Activated T-helper 17 cell treated with anti-CD3 and anti-CD28 coated beads, Interleukin-2, amount 50 U/mL, for 72 hours (primary cell): ENCODE data around the gene FOSL2. TPM values are rescaled to one million over a fixed set of nuclear protein-coding genes. Genes with fewer than 3 reads are reported as not detected.

Source experiments
- ATAC-seq: fragments of 150-1000 bp; cut with Tn5 transposase; replicated peaks from 2 replicates; pipeline ENCODE4 v1.10.0; 2021; ENCODE audit warnings: mild to moderate bottlenecking, moderate library complexity
- H3K27ac Mint-ChIP-seq: one replicate; pipeline ENCODE4 v1.8.0; 2022; ENCODE audit warnings: mixed read lengths
- H3K27me3 Mint-ChIP-seq: one replicate; pipeline ENCODE4 v1.8.0; 2022; ENCODE audit warnings: mixed read lengths
- H3K36me3 Mint-ChIP-seq: one replicate; pipeline ENCODE4 v1.8.0; 2022; ENCODE audit warnings: low read depth, mild to moderate bottlenecking, mixed read lengths
- H3K4me1 Mint-ChIP-seq: one replicate; pipeline ENCODE4 v1.8.0; 2022; ENCODE audit warnings: mixed read lengths
- H3K4me3 Mint-ChIP-seq: one replicate; pipeline ENCODE4 v1.8.0; 2022; ENCODE audit warnings: mild to moderate bottlenecking, mixed read lengths
- H3K9me3 Mint-ChIP-seq: one replicate; pipeline ENCODE4 v1.8.0; 2022; ENCODE audit warnings: mixed read lengths
- total RNA-seq, 2 donors: library from RNA; stranded (reverse); gene quantifications; one replicate each; pipeline ENCODE4 v1.2.3, GENCODE V29; 2022

The FOSL2 gene
- total RNA-seq, 2 donors from 2014 or later, result 90.9 to 214 TPM

- Mint-ChIP-seq H3K9me3 (no peaks in the 10 kb centered on the region), H3K4me1 (peaks cover 35% of the 10 kb centered on the region), H3K4me3 (no peak overlapping the region), H3K27me3 (no peaks in the 10 kb centered on the region), H3K36me3 (no peaks in the 10 kb centered on the region), H3K27ac (no peak overlapping the region)
- no peak for ATAC-seq
These were observed 37.1 kb downstream of the FOSL2 start for GRCh38 chr2:28429636-28430376.

GRCh38 chr2:28430377-28430765 is 37.7 kb downstream of the FOSL2 start:
- Mint-ChIP-seq H3K9me3 (no peaks in the 10 kb centered on the region), H3K27me3 (no peaks in the 10 kb centered on the region), H3K27ac (no peak overlapping the region), H3K36me3 (no peaks in the 10 kb centered on the region), H3K4me1 (peaks cover 33% of the 10 kb centered on the region), H3K4me3 (peak overlapping the region; percentile 49)
- peak; percentile 18 for ATAC-seq

GRCh38 chr2:28430788-28431418 is 38.2 kb downstream of the FOSL2 start:
- Mint-ChIP-seq H3K9me3 (no peaks in the 10 kb centered on the region), H3K4me1 (peaks cover 36% of the 10 kb centered on the region), H3K27me3 (no peaks in the 10 kb centered on the region), H3K27ac (peak overlapping the region; percentile 59), H3K4me3 (peak overlapping the region; percentile 49), H3K36me3 (no peaks in the 10 kb centered on the region)
- ATAC-seq, result no peak

- Mint-ChIP-seq H3K9me3 (no peaks in the 10 kb centered on the region), H3K27ac (peak overlapping the region; percentile 73), H3K27me3 (no peaks in the 10 kb centered on the region), H3K36me3 (no peaks in the 10 kb centered on the region), H3K4me1 (peaks cover 30% of the 10 kb centered on the region), H3K4me3 (no peak overlapping the region)
- no peak for ATAC-seq
These were observed 39.1 kb downstream of the FOSL2 start for GRCh38 chr2:28431741-28432140.

- Mint-ChIP-seq H3K27me3 (no peaks in the 10 kb centered on the region), H3K9me3 (no peaks in the 10 kb centered on the region), H3K36me3 (no peaks in the 10 kb centered on the region), H3K4me3 (no peak overlapping the region), H3K27ac (peak overlapping the region; percentile 73), H3K4me1 (peaks cover 30% of the 10 kb centered on the region)
- no peak for ATAC-seq
These were observed 39.7 kb downstream of the FOSL2 start for GRCh38 chr2:28432362-28432761.

- H3K27me3 Mint-ChIP-seq, result no peaks in the 10 kb centered on the region
- H3K27ac Mint-ChIP-seq, result no peak overlapping the region
- peaks cover 30% of the 10 kb centered on the region for H3K4me1 Mint-ChIP-seq
- no peak for ATAC-seq
- H3K9me3 Mint-ChIP-seq, result no peaks in the 10 kb centered on the region
- H3K36me3 Mint-ChIP-seq, result no peaks in the 10 kb centered on the region
- H3K4me3 Mint-ChIP-seq, result no peak overlapping the region
These were observed 40.6 kb downstream of the FOSL2 start for GRCh38 chr2:28433215-28433614.

- H3K9me3 Mint-ChIP-seq, result no peaks in the 10 kb centered on the region
- H3K4me1 Mint-ChIP-seq, result peaks cover 30% of the 10 kb centered on the region
- H3K36me3 Mint-ChIP-seq, result no peaks in the 10 kb centered on the region
- H3K4me3 Mint-ChIP-seq, result no peak overlapping the region
- no peaks in the 10 kb centered on the region for H3K27me3 Mint-ChIP-seq
- H3K27ac Mint-ChIP-seq, result peak overlapping the region; percentile 55
- ATAC-seq, result peak; percentile 69
These were observed 41.4 kb downstream of the FOSL2 start for GRCh38 chr2:28433935-28434599.

- Mint-ChIP-seq H3K4me1 (peaks cover 28% of the 10 kb centered on the region), H3K27ac (peak overlapping the region; percentile 55), H3K9me3 (no peaks in the 10 kb centered on the region), H3K27me3 (no peaks in the 10 kb centered on the region), H3K36me3 (no peaks in the 10 kb centered on the region), H3K4me3 (no peak overlapping the region)
- ATAC-seq, result no peak
These were observed 41.9 kb downstream of the FOSL2 start for GRCh38 chr2:28434600-28434989.

- Mint-ChIP-seq H3K4me1 (peaks cover 26% of the 10 kb centered on the region), H3K36me3 (no peaks in the 10 kb centered on the region), H3K4me3 (no peak overlapping the region), H3K9me3 (no peaks in the 10 kb centered on the region), H3K27me3 (no peaks in the 10 kb centered on the region), H3K27ac (peak overlapping the region; percentile 79)
- no peak for ATAC-seq
These were observed 42.6 kb downstream of the FOSL2 start for GRCh38 chr2:28435241-28435640.

- peaks cover 23% of the 10 kb centered on the region for H3K4me1 Mint-ChIP-seq
- peak; percentile 34 for ATAC-seq
- H3K9me3 Mint-ChIP-seq, result no peaks in the 10 kb centered on the region
- no peak overlapping the region for H3K4me3 Mint-ChIP-seq
- no peaks in the 10 kb centered on the region for H3K36me3 Mint-ChIP-seq
- H3K27ac Mint-ChIP-seq, result peak overlapping the region; percentile 79
- H3K27me3 Mint-ChIP-seq, result no peaks in the 10 kb centered on the region
These were observed 43.2 kb downstream of the FOSL2 start for GRCh38 chr2:28435814-28436351.

- ATAC-seq, result no peak
- Mint-ChIP-seq H3K27me3 (no peaks in the 10 kb centered on the region), H3K27ac (no peak overlapping the region), H3K4me3 (no peak overlapping the region), H3K36me3 (no peaks in the 10 kb centered on the region), H3K4me1 (peaks cover 20% of the 10 kb centered on the region), H3K9me3 (no peaks in the 10 kb centered on the region)
These were observed 43.9 kb downstream of the FOSL2 start for GRCh38 chr2:28436525-28437051.

GRCh38 chr2:28437149-28437835 is 44.6 kb downstream of the FOSL2 start:
- Mint-ChIP-seq H3K27me3 (no peaks in the 10 kb centered on the region), H3K9me3 (peaks cover 3% of the 10 kb centered on the region), H3K4me1 (peaks cover 27% of the 10 kb centered on the region), H3K4me3 (no peak overlapping the region), H3K27ac (no peak overlapping the region), H3K36me3 (no peaks in the 10 kb centered on the region)
- ATAC-seq, result no peak

GRCh38 chr2:28437918-28438317 is 45.3 kb downstream of the FOSL2 start:
- Mint-ChIP-seq H3K36me3 (no peaks in the 10 kb centered on the region), H3K4me1 (peaks cover 27% of the 10 kb centered on the region), H3K4me3 (no peak overlapping the region), H3K9me3 (peaks cover 3% of the 10 kb centered on the region), H3K27me3 (no peaks in the 10 kb centered on the region), H3K27ac (no peak overlapping the region)
- no peak for ATAC-seq

GRCh38 chr2:28438532-28439063 is 45.9 kb downstream of the FOSL2 start:
- Mint-ChIP-seq H3K4me3 (no peak overlapping the region), H3K9me3 (peaks cover 3% of the 10 kb centered on the region), H3K36me3 (no peaks in the 10 kb centered on the region), H3K27ac (peak overlapping the region; percentile 33), H3K27me3 (no peaks in the 10 kb centered on the region), H3K4me1 (peaks cover 27% of the 10 kb centered on the region)
- no peak for ATAC-seq
